ENCODE results near the gene HOXA9.

The HOXA9 gene

DNA sequence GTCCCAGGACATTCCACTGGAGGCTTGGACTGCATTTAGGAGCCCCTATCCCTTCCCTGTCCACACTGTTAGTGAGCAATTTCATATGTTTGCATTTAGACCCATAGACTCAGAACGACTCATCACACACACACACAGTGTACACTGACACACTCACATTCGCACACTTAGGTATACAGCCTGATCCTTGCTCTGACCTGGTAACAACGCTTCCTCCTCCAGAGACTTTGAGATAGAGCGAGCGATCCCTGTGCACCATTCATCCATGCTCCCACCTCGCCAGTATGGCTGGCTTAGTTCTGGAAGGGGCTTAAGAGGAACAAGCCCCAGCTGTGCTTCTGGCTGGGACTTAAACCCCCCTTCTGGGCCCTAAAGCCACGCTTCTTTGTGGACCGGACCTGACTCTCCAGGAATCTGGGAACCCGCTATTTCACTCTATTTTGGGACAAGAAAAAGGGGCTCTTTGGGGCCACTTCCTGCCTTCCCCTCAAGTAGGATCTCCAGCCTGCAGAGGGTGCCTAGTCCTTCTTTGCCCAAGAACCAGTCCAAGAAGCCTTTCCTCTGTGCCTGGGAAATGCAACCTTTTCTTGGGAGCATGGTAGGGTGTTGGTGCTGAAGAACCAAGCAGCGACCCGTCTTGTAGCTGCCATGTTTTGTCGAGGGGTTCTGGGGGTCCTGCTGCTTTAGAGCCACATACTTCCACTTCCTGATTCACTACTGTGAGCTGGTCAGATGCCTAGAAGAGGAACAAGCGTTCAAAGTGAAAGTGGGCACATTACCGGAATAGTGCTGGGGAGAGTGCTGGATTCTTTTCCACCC lies 35.6 kb upstream of the HOXA9 start:
- H3K9me3 ChIP-seq (ENCODE audit: control insufficient read depth in 5 of 5, low read length in 5 of 5), result peaks cover 0 to 2% (median 0%) of the 10 kb centered on the region in 5 donors
- H3K36me3 ChIP-seq (ENCODE audit: control insufficient read depth in 5 of 5, insufficient read depth in 5 of 5, low read length in 5 of 5), result no peaks in the 10 kb centered on the region
- peak overlapping the region; percentile 45 to 60 (median 55) for H3K4me3 ChIP-seq (ENCODE audit: low read depth in 1 of 5, low read length in 5 of 5)
- H3K27me3 ChIP-seq (ENCODE audit: control insufficient read depth in 5 of 5, insufficient read depth in 4 of 5, low read length in 5 of 5), result peaks cover 73 to 88% (median 77%) of the 10 kb centered on the region in 5 donors
- H3K4me1 ChIP-seq (ENCODE audit: control insufficient read depth in 5 of 5, insufficient read depth in 5 of 5, low read length in 5 of 5), result peaks cover 2 to 56% (median 47%) of the 10 kb centered on the region in 5 donors
- no peak overlapping the region for H3K9ac ChIP-seq (ENCODE audit: low read length in 5 of 5)
- H3K27ac ChIP-seq (ENCODE audit: low read depth, low read length), result no peak overlapping the region

DNA sequence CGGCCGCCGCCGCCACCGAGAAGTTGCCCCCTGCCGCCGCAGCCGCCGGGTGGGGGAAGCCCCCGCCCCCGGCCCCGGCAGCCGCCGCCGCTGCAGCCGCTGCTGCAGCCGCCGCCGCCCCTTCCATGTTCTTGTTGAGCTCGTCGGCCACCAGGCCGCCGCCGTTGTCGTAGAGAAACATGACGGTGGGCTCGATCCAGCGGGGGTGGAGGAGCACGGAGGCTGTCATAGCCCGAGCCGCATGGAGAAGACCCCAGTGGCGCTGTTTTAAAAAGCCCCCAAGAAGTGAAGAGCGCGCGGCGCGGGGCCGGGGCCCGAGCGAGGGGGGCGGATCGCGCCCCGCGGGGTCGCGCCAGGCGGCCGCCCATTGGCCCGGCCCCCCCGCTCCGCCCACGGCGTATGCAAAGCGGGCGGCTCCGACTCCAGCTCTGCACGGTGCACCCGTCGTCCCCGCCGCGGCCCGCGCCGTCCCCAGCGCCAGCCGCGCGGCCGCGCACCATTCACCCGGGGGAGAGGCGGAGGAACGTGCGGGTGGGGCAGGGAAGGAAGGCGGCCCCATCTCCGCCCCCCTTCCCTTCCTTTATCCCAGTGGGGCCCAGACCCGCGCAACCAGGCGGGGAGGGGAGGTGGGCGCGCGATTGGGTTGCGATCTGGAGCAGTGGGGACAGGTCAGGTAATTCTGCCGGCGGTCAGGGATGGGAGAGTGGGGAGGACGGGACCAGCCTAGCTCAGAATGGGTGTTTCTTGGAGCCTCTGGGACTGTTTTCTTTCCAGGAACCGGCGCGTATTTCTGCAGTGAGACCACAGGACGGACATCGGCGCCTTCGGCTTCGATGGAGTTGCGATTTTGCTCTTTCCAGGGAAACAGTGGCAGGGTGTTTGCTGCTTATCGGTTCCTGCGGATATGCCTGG lies 34.8 kb upstream of the HOXA9 start, which contains the start of gene HOXA13:
Gene HOXA13 (minus strand): TSS at position 243 of the 912 bp plus-strand sequence. CDS start 14 bp downstream, at position 229.
- Histone ChIP-seq H3K4me1 (ENCODE audit: control insufficient read depth in 5 of 5, insufficient read depth in 5 of 5, low read length in 5 of 5) (peaks cover 2 to 47% (median 40%) of the 10 kb centered on the region in 5 donors), H3K9me3 (ENCODE audit: control insufficient read depth in 5 of 5, low read length in 5 of 5) (no peaks in the 10 kb centered on the region), H3K36me3 (ENCODE audit: control insufficient read depth in 5 of 5, insufficient read depth in 5 of 5, low read length in 5 of 5) (no peaks in the 10 kb centered on the region), H3K27me3 (ENCODE audit: control insufficient read depth in 5 of 5, insufficient read depth in 4 of 5, low read length in 5 of 5) (peaks cover 73 to 88% (median 74%) of the 10 kb centered on the region in 5 donors), H3K9ac (ENCODE audit: low read length in 5 of 5) (peak within 1 kb of the TSS in 1 of 5 donors; percentile 2), H3K27ac (ENCODE audit: low read depth, low read length) (no peak within 1 kb of the TSS), H3K4me3 (ENCODE audit: low read depth in 1 of 5, low read length in 5 of 5) (peak within 1 kb of the TSS; percentile 43 to 60 (median 55))

DNA sequence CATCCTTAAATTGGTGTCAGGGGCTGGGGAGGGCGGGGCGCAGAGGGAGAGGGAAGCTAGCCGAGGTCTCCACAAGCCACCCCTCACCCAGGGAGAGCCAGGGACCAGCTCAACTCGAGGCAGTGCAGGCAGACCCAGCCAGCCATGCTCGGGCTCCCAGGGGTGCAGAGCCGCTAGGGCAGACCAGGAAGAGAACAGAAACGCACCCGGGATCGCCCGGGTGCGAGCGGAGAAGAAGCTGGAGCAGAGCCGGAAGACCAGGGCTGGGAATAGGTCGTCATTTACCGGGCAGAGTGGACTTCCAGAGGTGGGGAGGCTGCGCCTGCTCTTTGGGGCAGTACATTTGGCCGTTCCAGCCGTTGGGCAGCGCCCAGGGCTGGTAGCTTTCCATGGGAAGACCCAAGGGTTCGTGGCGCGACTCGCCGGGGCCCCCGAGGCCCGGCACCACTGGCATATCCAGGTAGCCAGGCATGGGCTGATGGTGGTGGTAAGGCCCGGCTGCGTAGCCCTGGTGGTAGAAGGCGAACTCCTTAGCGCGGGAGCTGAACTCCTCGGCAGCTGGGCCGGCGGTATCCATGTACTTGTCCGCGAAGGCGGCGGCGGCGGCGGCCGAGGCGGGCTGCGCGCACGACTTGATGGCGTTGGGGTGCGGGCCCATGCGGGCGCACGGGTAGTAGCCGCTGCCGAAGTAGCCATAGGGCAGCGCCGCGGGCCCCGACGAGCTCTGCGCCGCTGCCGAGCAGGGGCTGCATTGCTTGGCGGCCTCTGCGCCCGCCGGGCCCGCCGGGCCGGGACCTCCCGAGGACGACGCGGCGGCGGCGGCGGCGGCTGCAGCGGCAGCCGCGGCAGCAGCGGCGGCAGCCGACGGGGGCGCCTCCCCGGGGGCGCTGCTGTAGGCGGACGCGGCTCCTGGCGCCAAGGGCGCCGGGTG lies 33.8 kb upstream of the HOXA9 start:
- H3K4me3 ChIP-seq (ENCODE audit: low read depth in 1 of 5, low read length in 5 of 5), result peak overlapping the region in 4 of 5 donors; percentile 34 to 60 (median 47)
- no peak overlapping the region for H3K27ac ChIP-seq (ENCODE audit: low read depth, low read length)

DNA sequence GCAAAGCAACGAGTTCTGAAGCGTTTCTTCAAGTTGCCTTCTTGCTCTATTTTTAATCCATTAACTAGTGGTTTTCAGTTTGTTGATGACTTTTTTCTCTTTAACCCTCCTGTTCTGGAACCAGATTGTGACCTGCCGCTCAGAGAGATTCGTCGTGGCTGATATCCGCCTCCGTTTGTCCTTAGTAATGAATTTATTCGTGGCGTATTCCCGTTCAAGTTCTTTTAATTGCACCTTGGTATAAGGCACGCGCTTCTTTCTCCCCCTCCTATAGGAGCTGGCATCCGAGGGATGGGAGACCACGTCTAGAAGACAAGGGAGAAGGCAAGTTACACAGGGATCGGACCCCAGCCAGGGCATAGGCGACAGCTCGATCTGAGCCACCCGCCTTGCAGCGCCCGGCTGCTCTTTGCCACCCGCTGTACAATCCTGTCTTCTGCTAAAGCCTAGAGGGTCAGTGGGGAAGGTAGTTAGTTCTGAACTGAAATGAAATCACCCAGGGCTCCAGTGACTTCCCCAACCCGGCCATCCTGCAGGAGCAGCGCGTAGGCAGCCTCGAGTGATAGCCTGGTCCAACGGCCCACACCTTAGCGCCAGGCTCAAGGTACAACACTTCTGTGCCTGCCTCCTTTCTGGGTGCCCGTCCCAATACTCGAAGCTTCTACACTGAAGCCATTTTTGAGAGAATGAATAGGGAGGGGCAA lies 33.0 kb upstream of the HOXA9 start:
- H3K9ac ChIP-seq (ENCODE audit: low read length in 5 of 5), result no peak overlapping the region
- peaks cover 2 to 44% (median 36%) of the 10 kb centered on the region in 5 donors for H3K4me1 ChIP-seq (ENCODE audit: control insufficient read depth in 5 of 5, insufficient read depth in 5 of 5, low read length in 5 of 5)
- H3K4me3 ChIP-seq (ENCODE audit: low read depth in 1 of 5, low read length in 5 of 5), result peak overlapping the region in 2 of 5 donors; percentile 48 to 60
- H3K27me3 ChIP-seq (ENCODE audit: control insufficient read depth in 5 of 5, insufficient read depth in 4 of 5, low read length in 5 of 5), result peaks cover 67 to 86% (median 73%) of the 10 kb centered on the region in 5 donors
- H3K9me3 ChIP-seq (ENCODE audit: control insufficient read depth in 5 of 5, low read length in 5 of 5), result no peaks in the 10 kb centered on the region
- no peaks in the 10 kb centered on the region for H3K36me3 ChIP-seq (ENCODE audit: control insufficient read depth in 5 of 5, insufficient read depth in 5 of 5, low read length in 5 of 5)
- H3K27ac ChIP-seq (ENCODE audit: low read depth, low read length), result no peak overlapping the region

More for the DNA sequence above, 33.8 kb upstream of the HOXA9 start:
- H3K4me1 ChIP-seq (ENCODE audit: control insufficient read depth in 5 of 5, insufficient read depth in 5 of 5, low read length in 5 of 5), result peaks cover 2 to 39% (median 33%) of the 10 kb centered on the region in 5 donors
- H3K9me3 ChIP-seq (ENCODE audit: control insufficient read depth in 5 of 5, low read length in 5 of 5), result no peaks in the 10 kb centered on the region
- H3K36me3 ChIP-seq (ENCODE audit: control insufficient read depth in 5 of 5, insufficient read depth in 5 of 5, low read length in 5 of 5), result no peaks in the 10 kb centered on the region
- H3K9ac ChIP-seq (ENCODE audit: low read length in 5 of 5), result peak overlapping the region in 1 of 5 donors; percentile 2
- peaks cover 70 to 87% (median 72%) of the 10 kb centered on the region in 5 donors for H3K27me3 ChIP-seq (ENCODE audit: control insufficient read depth in 5 of 5, insufficient read depth in 4 of 5, low read length in 5 of 5)

DNA sequence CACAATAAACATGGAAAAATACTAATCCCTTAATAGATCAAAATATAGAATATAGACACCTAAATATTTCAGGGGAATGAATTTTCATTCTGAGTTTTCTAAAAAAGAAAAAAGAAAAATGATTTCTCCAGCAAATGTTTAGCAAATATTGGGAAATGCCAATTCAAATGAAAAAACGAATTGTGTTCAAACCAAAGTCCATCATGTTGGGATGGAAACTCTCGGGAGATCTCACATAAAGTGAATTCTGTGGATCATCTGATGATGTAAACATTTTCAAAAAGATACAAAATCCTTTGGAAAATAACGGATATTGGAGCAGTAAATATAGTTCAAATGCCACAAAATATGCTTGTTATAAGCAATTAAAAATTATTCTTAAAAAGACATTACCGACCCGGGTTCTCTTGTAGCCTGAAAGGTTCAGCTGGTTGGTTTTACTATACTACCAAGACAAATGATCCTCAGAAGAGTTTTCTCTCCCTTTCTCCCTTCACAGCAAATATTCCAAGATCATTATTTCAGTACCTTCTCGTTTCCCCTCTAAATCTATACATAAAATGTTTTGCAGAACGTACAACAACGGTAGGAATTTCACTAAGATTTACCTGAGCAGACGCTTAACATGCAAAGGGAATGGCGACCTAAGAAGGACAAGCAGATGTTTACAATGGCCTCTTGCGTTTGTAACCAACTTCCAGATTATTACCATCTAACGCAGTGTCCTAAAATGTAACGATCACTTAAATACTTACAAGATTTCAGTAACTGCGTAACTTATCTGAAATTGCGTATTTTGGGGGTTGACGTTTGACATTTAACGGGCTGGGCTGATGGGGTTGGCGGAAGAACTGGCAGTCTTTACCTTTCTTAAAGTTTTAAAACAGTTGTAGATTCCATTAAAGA lies 32.1 kb upstream of the HOXA9 start:
- Histone ChIP-seq H3K27ac (ENCODE audit: low read depth, low read length) (no peak overlapping the region), H3K4me1 (ENCODE audit: control insufficient read depth in 5 of 5, insufficient read depth in 5 of 5, low read length in 5 of 5) (peaks cover 2 to 53% (median 41%) of the 10 kb centered on the region in 5 donors), H3K9me3 (ENCODE audit: control insufficient read depth in 5 of 5, low read length in 5 of 5) (no peaks in the 10 kb centered on the region), H3K27me3 (ENCODE audit: control insufficient read depth in 5 of 5, insufficient read depth in 4 of 5, low read length in 5 of 5) (peaks cover 58 to 82% (median 71%) of the 10 kb centered on the region in 5 donors), H3K4me3 (ENCODE audit: low read depth in 1 of 5, low read length in 5 of 5) (no peak overlapping the region), H3K36me3 (ENCODE audit: control insufficient read depth in 5 of 5, insufficient read depth in 5 of 5, low read length in 5 of 5) (no peaks in the 10 kb centered on the region), H3K9ac (ENCODE audit: low read length in 5 of 5) (no peak overlapping the region)

DNA sequence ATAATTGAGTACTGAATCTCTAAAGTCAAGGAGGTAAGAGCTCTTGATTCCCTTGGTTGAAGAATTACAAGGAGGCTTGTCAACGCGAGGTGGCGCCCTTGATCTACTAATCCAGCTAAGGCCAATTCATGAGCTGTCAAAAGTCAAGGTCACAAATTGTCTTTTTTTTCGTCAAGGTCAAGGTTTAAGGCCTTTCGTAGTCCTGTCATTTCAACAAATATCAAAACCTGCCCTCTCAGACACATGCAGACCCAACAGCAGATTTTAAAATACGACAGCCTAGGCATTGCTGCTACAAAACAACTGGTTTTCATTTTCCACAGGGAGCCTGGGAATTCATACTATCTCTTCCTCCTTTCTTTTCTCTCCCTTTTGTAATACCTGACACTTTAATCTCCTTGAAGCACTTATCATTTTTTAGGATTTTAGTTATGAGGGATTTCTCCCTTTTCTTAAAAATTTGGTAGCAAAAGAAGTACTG lies 31.0 kb upstream of the HOXA9 start:
- H3K36me3 ChIP-seq (ENCODE audit: control insufficient read depth in 5 of 5, insufficient read depth in 5 of 5, low read length in 5 of 5), result no peaks in the 10 kb centered on the region
- no peak overlapping the region for H3K4me3 ChIP-seq (ENCODE audit: low read depth in 1 of 5, low read length in 5 of 5)
- H3K27ac ChIP-seq (ENCODE audit: low read depth, low read length), result no peak overlapping the region
- no peak overlapping the region for H3K9ac ChIP-seq (ENCODE audit: low read length in 5 of 5)
- peaks cover 55 to 82% (median 71%) of the 10 kb centered on the region in 5 donors for H3K27me3 ChIP-seq (ENCODE audit: control insufficient read depth in 5 of 5, insufficient read depth in 4 of 5, low read length in 5 of 5)
- peaks cover 2 to 53% (median 40%) of the 10 kb centered on the region in 5 donors for H3K4me1 ChIP-seq (ENCODE audit: control insufficient read depth in 5 of 5, insufficient read depth in 5 of 5, low read length in 5 of 5)
- no peaks in the 10 kb centered on the region for H3K9me3 ChIP-seq (ENCODE audit: control insufficient read depth in 5 of 5, low read length in 5 of 5)

DNA sequence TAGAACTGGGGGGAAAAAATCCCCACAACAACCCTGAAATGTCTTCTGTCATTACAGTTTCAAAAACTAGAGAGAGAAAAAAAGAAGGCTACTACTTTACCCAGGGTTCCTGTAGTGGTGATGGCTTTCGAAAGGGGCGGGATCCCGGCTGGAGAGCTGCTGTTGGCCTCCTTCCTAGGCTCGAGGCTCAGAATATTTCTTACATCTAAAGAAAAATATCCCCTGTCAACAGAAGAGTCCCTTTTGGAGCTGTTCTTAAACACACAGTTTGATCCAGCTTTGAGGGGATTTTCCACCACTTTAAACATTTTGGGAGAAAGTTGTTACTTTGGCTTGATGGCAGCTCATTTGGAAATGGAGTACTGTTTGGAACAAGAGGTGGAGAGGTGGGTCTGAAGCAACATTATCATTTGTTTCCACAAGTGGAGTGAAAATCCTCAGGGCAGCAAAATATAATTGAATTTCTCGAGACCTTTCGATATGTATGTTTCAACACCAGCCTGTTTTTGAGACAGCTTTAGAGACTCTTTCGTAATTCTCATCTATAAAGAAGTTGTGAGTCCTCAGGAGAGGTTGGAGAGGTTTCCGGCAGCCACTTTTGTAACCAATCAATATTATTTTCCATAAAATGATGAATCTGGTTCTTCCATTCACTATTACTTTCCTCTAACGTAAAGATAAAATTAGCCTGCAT lies 29.5 kb upstream of the HOXA9 start:
- H3K4me1 ChIP-seq (ENCODE audit: control insufficient read depth in 5 of 5, insufficient read depth in 5 of 5, low read length in 5 of 5), result peaks cover 2 to 38% (median 29%) of the 10 kb centered on the region in 5 donors
- peaks cover 45 to 85% (median 70%) of the 10 kb centered on the region in 5 donors for H3K27me3 ChIP-seq (ENCODE audit: control insufficient read depth in 5 of 5, insufficient read depth in 4 of 5, low read length in 5 of 5)
- H3K27ac ChIP-seq (ENCODE audit: low read depth, low read length), result no peak overlapping the region
- no peak overlapping the region for H3K4me3 ChIP-seq (ENCODE audit: low read depth in 1 of 5, low read length in 5 of 5)
- no peaks in the 10 kb centered on the region for H3K36me3 ChIP-seq (ENCODE audit: control insufficient read depth in 5 of 5, insufficient read depth in 5 of 5, low read length in 5 of 5)
- no peaks in the 10 kb centered on the region for H3K9me3 ChIP-seq (ENCODE audit: control insufficient read depth in 5 of 5, low read length in 5 of 5)
- no peak overlapping the region for H3K9ac ChIP-seq (ENCODE audit: low read length in 5 of 5)

DNA sequence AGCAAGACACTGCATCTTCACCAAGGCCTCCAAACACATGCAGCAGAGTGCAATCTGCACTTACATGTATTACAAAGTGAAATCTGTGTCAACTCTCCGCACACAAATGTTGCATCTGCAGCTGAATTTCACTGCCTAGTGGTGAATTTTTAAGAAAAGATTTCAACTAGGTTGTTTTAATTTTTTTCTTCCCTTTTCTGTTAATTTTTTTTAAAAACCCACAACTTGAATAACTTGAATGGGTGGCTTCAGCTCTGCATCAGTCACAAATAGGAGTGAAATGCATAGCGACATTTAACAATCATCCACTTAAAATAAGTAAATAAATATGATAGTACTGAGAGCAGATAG lies 28.6 kb upstream of the HOXA9 start:
- H3K27ac ChIP-seq (ENCODE audit: low read depth, low read length), result no peak overlapping the region
- peaks cover 2 to 38% (median 29%) of the 10 kb centered on the region in 5 donors for H3K4me1 ChIP-seq (ENCODE audit: control insufficient read depth in 5 of 5, insufficient read depth in 5 of 5, low read length in 5 of 5)
- peaks cover 42 to 90% (median 77%) of the 10 kb centered on the region in 5 donors for H3K27me3 ChIP-seq (ENCODE audit: control insufficient read depth in 5 of 5, insufficient read depth in 4 of 5, low read length in 5 of 5)
- no peak overlapping the region for H3K4me3 ChIP-seq (ENCODE audit: low read depth in 1 of 5, low read length in 5 of 5)
- no peaks in the 10 kb centered on the region for H3K36me3 ChIP-seq (ENCODE audit: control insufficient read depth in 5 of 5, insufficient read depth in 5 of 5, low read length in 5 of 5)
- no peak overlapping the region for H3K9ac ChIP-seq (ENCODE audit: low read length in 5 of 5)
- no peaks in the 10 kb centered on the region for H3K9me3 ChIP-seq (ENCODE audit: control insufficient read depth in 5 of 5, low read length in 5 of 5)
